Bronchial epithelial cell (primary cell): Measurements from ENCODE around the gene GLB1L. TPM values are rescaled to one million over a fixed set of nuclear protein-coding genes. Genes with fewer than 3 reads are reported as not detected.

ENCODE experiments used
- DNase-seq: peaks from one replicate; pipeline ENCODE4 v3.0.0-alpha.2; 2010; ENCODE audit warnings: low read depth
- FAIRE-seq: peaks from 2 replicates; lab custom pipeline; 2011; peaks lifted over from hg19 to GRCh38; lab: Jason Lieb, UNC
- H3K27me3 ChIP-seq: 2 replicates; pipeline ENCODE4 v1.5.1; 2011; ENCODE audit warnings: low read length; ENCODE audit not compliant: control insufficient read depth, insufficient read depth
- H3K36me3 ChIP-seq: 2 replicates; pipeline ENCODE4 v1.5.1; 2011; ENCODE audit warnings: low read length; ENCODE audit not compliant: control insufficient read depth, insufficient read depth
- H3K4me3 ChIP-seq: 2 replicates; pipeline ENCODE4 v1.5.1; 2011; ENCODE audit warnings: mild to moderate bottlenecking, low read depth, low read length, control low read depth
- total RNA-seq: library from RNA; depleted of rRNA; stranded (reverse); fragments of >200 nt; gene quantifications from 2 replicates; pipeline ENCODE4 v1.2.1, GENCODE V29; 2014
- TF ChIP-seq, protein P1 (sequence below): IDR thresholded peaks from 2 replicates; pipeline ENCODE4 v1.5.1; 2011; ENCODE audit warnings: mild to moderate bottlenecking, moderate library complexity, low read length, control low read depth, inconsistent platforms; ENCODE audit not compliant: insufficient read depth, severe bottlenecking

Gene GLB1L
- total RNA-seq, 1 donor from 2014 or later, result 3.7 TPM

DNA sequence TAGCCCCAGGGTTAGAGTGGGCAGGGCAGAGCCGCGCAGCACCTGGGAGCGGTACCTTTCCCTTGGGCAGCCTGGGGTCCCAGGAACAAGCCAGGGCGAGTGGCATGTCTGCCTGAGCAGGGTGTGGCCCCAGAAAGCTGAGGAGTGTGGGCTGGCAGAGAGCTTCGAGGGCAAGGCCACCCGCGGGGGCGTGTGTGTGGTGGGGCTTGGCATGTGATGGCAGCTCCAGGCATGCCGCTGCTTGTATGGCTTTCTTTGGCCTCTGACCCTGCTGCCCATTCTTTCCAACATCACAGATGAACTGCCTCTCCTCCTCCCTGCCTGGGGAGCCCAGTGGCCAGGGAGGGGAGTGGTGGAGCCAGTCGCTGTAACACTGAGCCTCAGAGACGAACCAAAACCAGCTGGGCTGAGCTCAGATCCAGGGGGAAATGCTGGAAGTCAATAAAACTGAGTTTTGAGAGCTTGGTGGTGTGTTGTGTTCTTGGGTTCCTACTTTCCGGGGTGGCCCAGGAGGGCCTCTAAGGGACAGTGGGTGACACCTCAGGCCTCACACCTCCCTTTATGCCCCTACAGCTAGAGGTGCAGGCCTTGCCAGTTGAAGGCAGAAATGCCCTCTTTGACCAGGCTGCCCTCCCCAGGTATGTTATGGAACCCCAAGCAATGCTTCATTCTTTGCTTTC lies 41.3 kb upstream of the GLB1L start:
- H3K4me3 ChIP-seq, result no peak overlapping the region

DNA sequence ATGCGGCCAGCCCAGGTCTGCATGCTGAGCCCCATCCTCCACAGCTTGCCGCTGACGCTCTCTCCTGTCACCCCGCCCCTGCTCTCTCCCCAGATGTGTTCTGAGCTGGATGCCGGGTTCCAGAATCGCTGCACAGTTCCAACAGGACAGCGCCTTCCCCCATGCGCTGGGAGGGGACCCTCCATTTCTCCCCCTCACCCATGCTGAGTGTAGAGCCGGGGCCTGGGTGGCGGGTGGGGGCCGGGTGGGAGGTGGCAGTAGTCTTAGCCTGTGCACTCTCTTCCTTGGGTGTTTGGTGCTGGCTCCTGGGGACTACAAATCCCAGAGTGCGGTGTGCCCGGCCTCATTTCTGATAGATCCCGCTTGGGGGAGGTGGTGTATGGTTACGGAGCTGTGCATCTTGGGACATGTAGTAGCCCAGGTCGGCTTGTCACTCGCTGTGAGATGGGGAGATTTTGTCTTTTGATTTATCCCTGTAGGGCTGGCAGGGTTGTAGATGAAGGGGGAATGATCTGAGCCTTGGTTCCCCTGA lies 40.7 kb upstream of the GLB1L start:
- H3K36me3 ChIP-seq, result peaks cover 25% of the 10 kb centered on the region
- TF ChIP-seq, protein P1, sequence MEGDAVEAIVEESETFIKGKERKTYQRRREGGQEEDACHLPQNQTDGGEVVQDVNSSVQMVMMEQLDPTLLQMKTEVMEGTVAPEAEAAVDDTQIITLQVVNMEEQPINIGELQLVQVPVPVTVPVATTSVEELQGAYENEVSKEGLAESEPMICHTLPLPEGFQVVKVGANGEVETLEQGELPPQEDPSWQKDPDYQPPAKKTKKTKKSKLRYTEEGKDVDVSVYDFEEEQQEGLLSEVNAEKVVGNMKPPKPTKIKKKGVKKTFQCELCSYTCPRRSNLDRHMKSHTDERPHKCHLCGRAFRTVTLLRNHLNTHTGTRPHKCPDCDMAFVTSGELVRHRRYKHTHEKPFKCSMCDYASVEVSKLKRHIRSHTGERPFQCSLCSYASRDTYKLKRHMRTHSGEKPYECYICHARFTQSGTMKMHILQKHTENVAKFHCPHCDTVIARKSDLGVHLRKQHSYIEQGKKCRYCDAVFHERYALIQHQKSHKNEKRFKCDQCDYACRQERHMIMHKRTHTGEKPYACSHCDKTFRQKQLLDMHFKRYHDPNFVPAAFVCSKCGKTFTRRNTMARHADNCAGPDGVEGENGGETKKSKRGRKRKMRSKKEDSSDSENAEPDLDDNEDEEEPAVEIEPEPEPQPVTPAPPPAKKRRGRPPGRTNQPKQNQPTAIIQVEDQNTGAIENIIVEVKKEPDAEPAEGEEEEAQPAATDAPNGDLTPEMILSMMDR, result no peak
- DNase-seq (no peak), FAIRE-seq (no peak)
- H3K4me3 ChIP-seq, result no peak overlapping the region
- no peaks in the 10 kb centered on the region for H3K27me3 ChIP-seq

More for the DNA sequence above, 41.3 kb upstream of the GLB1L start:
- TF ChIP-seq, protein P1, result no peak
- FAIRE-seq (peak; percentile 75), DNase-seq (peak; percentile 85)
- H3K36me3 ChIP-seq, result peaks cover 20% of the 10 kb centered on the region
- H3K27me3 ChIP-seq, result no peaks in the 10 kb centered on the region

- DNase-seq, result no peak
- H3K4me3 ChIP-seq, result no peak overlapping the region
- no peaks in the 10 kb centered on the region for H3K27me3 ChIP-seq
- TF ChIP-seq, protein P1, result no peak
- FAIRE-seq, result no peak
- H3K36me3 ChIP-seq, result peaks cover 31% of the 10 kb centered on the region
These were observed 40.1 kb upstream of the GLB1L start for GRCh38 chr2:219285373-219285735.

- FAIRE-seq, result no peak
- H3K27me3 ChIP-seq, result no peaks in the 10 kb centered on the region
- H3K4me3 ChIP-seq, result no peak overlapping the region
- peaks cover 33% of the 10 kb centered on the region for H3K36me3 ChIP-seq
- DNase-seq, result no peak
- TF ChIP-seq, protein P1, result no peak
These were observed 39.5 kb upstream of the GLB1L start for GRCh38 chr2:219284501-219285372.

DNA sequence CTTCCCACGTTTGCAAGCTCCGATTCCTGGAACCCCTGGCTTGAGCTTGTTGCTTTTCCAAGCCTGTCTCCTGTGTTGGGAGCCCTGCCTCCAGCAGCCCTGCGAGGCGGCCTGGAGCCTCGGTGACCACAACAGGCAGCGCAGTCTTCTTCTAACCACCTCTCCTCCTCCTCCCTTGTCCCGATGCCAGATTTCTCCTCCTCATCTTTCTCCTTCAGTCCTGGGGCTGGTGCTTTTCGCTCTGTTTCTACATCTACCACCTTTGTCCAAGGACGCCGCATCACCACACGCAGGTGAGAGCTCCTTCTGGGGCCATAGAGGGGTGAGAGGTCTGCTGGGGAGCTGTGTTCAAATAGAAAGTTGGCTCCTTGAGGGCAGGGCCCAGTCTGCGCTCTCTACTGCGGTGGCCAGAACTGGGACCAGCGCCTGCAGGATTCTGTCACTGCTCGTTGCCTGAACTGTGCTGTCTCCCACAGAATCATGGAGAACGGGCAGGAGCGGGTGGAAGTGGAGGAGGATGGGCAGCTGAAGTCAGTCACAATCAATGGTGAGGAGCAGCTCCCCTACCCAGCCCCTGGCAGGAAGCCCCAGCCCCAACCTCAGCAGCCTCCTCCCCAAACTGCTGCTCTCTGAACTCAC lies 37.8 kb upstream of the GLB1L start:
- TF ChIP-seq, protein P1, result no peak
- no peak for FAIRE-seq
- no peak overlapping the region for H3K4me3 ChIP-seq
- no peak for DNase-seq
- H3K36me3 ChIP-seq, result peaks cover 33% of the 10 kb centered on the region
- no peaks in the 10 kb centered on the region for H3K27me3 ChIP-seq
